B cell (primary cell): ENCODE data around the gene GABPB1. TPM values are rescaled to one million over a fixed set of nuclear protein-coding genes. Genes with fewer than 3 reads are reported as not detected.

Source experiments
- ATAC-seq: fragments of 200-7000 bp; cut with Tn5 transposase; one replicate; pipeline ENCODE4 v1.10.0; 2021; ENCODE audit warnings: low read depth, mild to moderate bottlenecking, moderate number of reproducible peaks, moderate library complexity
- CTCF ChIA-PET: fragments of 350-600 bp; sonication (Branson Sonifier 250); formaldehyde crosslinking; loops from one replicate; lab custom pipeline; 2021; ENCODE audit warnings: antibody characterized with exemption, inconsistent platforms; lab: Charles Lee
- POLR2A ChIA-PET: fragments of 350-600 bp; sonication (Branson Sonifier 250); formaldehyde crosslinking; loops from one replicate; lab custom pipeline; 2021; ENCODE audit warnings: antibody characterized with exemption; lab: Charles Lee
- DNase-seq: peaks from one replicate; pipeline ENCODE4 v3.0.0; 2013
- H2AFZ ChIP-seq: 2 replicates; pipeline ENCODE4 v1.6.1; 2012; ENCODE audit warnings: mild to moderate bottlenecking, low read depth, low read length; ENCODE audit not compliant: insufficient read depth, poor library complexity, severe bottlenecking
- H3K27ac ChIP-seq, 2 donors: 1 replicate in 1 of 2; 2 replicates in 1 of 2; pipeline ENCODE4 v1.5.1; 2012 to 2013; ENCODE audit warnings: low read length in 2 of 2, mild to moderate bottlenecking in 2 of 2, moderate library complexity in 1 of 2
- H3K27me3 ChIP-seq, 4 experiments: fragments of 200-600 bp in 1 of 4; sonication (generic) in 1 of 4; replicated peaks in 1 of 4; 1 replicate in 2 of 4; 2 replicates in 2 of 4; pipeline versions ENCODE4 v1.6.1 to v1.7.0; 2013 to 2016; ENCODE audit warnings: low read length in 3 of 4, mild to moderate bottlenecking in 2 of 4, mixed read lengths in 1 of 4, moderate library complexity in 1 of 4; ENCODE audit not compliant: insufficient read depth in 4 of 4, control insufficient read depth in 3 of 4; ENCODE audit errors: control extremely low read depth in 1 of 4
- H3K36me3 ChIP-seq, 2 experiments: replicated peaks in 1 of 2; 1 replicate in 1 of 2; 2 replicates in 1 of 2; pipeline versions ENCODE4 v1.6.1 to v1.7.1; 2013; ENCODE audit warnings: low read length in 1 of 2; ENCODE audit not compliant: insufficient read depth in 2 of 2, control insufficient read depth in 1 of 2; ENCODE audit errors: control extremely low read depth in 1 of 2, extremely low read depth in 1 of 2
- H3K4me1 ChIP-seq, 2 donors: fragments of 200-600 bp in 1 of 2; sonication (generic) in 1 of 2; 1 replicate in 1 of 2; 2 replicates in 1 of 2; pipeline versions ENCODE4 v1.5.1 to v1.6.1; 2013 to 2017; ENCODE audit warnings: low read length in 2 of 2; ENCODE audit not compliant: control insufficient read depth in 2 of 2, insufficient read depth in 2 of 2
- H3K4me2 ChIP-seq: replicated peaks from 2 replicates; pipeline ENCODE3; 2012; ENCODE audit warnings: mild to moderate bottlenecking, low read depth, low read length; ENCODE audit not compliant: poor library complexity, severe bottlenecking
- H3K4me3 ChIP-seq, 5 experiments: fragments of 200-600 bp in 1 of 5; sonication (generic) in 1 of 5; 1 replicate in 3 of 5; 2 replicates in 2 of 5; pipeline versions ENCODE4 v1.5.1 to v1.7.0; 2011 to 2016; ENCODE audit warnings: low read length in 4 of 5, mild to moderate bottlenecking in 4 of 5, low read depth in 2 of 5, control low read depth in 1 of 5, moderate library complexity in 1 of 5; ENCODE audit not compliant: insufficient read depth in 1 of 5; ENCODE audit errors: control extremely low read depth in 1 of 5, extremely low read depth in 1 of 5
- H3K79me2 ChIP-seq: fragments of 200-600 bp; sonication (generic); one replicate; pipeline ENCODE4 v1.6.0; 2016; ENCODE audit warnings: low read length; ENCODE audit not compliant: control insufficient read depth, insufficient read depth
- H3K9ac ChIP-seq: fragments of 200-600 bp; sonication (generic); 2 replicates; pipeline ENCODE4 v1.6.1; 2017; ENCODE audit warnings: mild to moderate bottlenecking, low read length, moderate library complexity
- H3K9me3 ChIP-seq, 3 donors: one replicate each; pipeline versions ENCODE4 v1.6.1 to v1.7.1; 2013; ENCODE audit warnings: low read length in 2 of 3; ENCODE audit not compliant: control insufficient read depth in 2 of 3, insufficient read depth in 1 of 3; ENCODE audit errors: control extremely low read depth in 1 of 3
- H4K20me1 ChIP-seq: 2 replicates; pipeline ENCODE4 v1.6.0; 2012; ENCODE audit warnings: mild to moderate bottlenecking, low read length; ENCODE audit not compliant: insufficient read depth, control insufficient read depth, poor library complexity, severe bottlenecking
- H3K27ac Mint-ChIP-seq: one replicate; pipeline ENCODE4 v1.8.0; 2021; ENCODE audit warnings: mixed read lengths
- H3K27me3 Mint-ChIP-seq: one replicate; pipeline ENCODE4 v1.8.0; 2021; ENCODE audit warnings: mixed read lengths
- H3K4me1 Mint-ChIP-seq: one replicate; pipeline ENCODE4 v1.8.0; 2021; ENCODE audit warnings: mixed read lengths
- H3K4me3 Mint-ChIP-seq: one replicate; pipeline ENCODE4 v1.8.0; 2021; ENCODE audit warnings: mixed read lengths
- H3K9me3 Mint-ChIP-seq: one replicate; pipeline ENCODE4 v1.8.0; 2022; ENCODE audit warnings: mixed read lengths; ENCODE audit not compliant: insufficient read depth
- CTCF ChIP-seq: fragments of 200-600 bp; IDR thresholded peaks from one replicate; pipeline ENCODE4 v1.8.0; 2022; ENCODE audit warnings: antibody characterized with exemption, mild to moderate bottlenecking
- EZH2 ChIP-seq: IDR thresholded peaks from 2 replicates; pipeline ENCODE4 v1.6.1; 2012; ENCODE audit warnings: borderline replicate concordance, low read depth, mild to moderate bottlenecking, moderate library complexity, low read length; ENCODE audit not compliant: insufficient read depth, poor library complexity, severe bottlenecking
- WGBS: methylation state at CpG from one replicate; pipeline ENCODE4 v1.1.5; 2013; ENCODE audit warnings: missing lambda C conversion rate; ENCODE audit not compliant: insufficient coverage; 5-methylcytosine and 5-hydroxymethylcytosine counted together
- intact Hi-C: fragments of 100-400 bp; cut with micrococcal nuclease; formaldehyde crosslinking; loops from one replicate; pipeline ENCODE4 v1.10.0; 2022
- polyA plus RNA-seq: library from polyadenylated mRNA; depleted of rRNA; stranded (reverse); fragments of >200 nt; gene quantifications from 2 replicates; pipeline ENCODE4 v1.2.3, GENCODE V29; 2012
- total RNA-seq, 2 donors: library from RNA; stranded (reverse); fragments of 120-200 nt in 1 of 2; gene quantifications; 1 replicate in 1 of 2; 2 replicates in 1 of 2; pipeline versions ENCODE4 v1.2.3 to v1.2.4, GENCODE V29; 2013 to 2022

Gene GABPB1
- total and polyA plus RNA-seq, 2 donors (not counting 1 experiment from before 2014, with no cell fraction given): 24.1 to 37.1 TPM

DNA sequence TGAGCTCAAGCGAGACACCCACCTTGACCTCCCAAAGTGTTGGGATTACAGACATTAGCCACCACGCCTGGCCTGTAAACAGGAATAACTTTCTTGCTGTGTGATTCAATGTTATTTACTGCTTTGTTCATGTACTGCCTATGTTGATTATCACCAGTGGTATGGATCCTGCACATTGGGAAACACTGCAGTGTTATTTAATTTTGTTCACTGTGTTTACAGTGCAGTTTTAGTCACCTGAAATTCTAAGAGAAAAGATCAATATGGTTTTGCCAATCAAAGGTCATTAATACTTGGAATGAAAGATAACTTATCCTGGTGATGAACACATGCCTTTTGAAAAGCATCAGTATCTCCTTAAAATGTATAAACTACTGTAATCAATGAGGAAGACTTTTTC lies 8.6 kb upstream of the GABPB1 start:
- Histone ChIP-seq H3K9ac (no peak overlapping the region), H2AFZ (no peak overlapping the region), H3K4me3 (no peak overlapping the region), H3K36me3 (peaks cover 0 to 23% of the 10 kb centered on the region in 2 experiments), H3K27ac (no peak overlapping the region), H3K79me2 (peaks cover 35% of the 10 kb centered on the region), H3K4me1 (peaks cover 12 to 13% of the 10 kb centered on the region in 2 donors), H3K4me2 (no peak overlapping the region), H3K27me3 (no peaks in the 10 kb centered on the region), H4K20me1 (no peaks in the 10 kb centered on the region), H3K9me3 (no peaks in the 10 kb centered on the region)
- CTCF ChIA-PET: interaction anchor here (1.0 kb wide), 1 partner anchor 122 kb away, joined by 3 read pairs; no protein-coding TSS in a partner anchor
- H3K27ac Mint-ChIP-seq: peak overlapping the region; percentile 20
- TF ChIP-seq CTCF (no peak), EZH2 (no peak)
- peaks cover 33% of the 10 kb centered on the region for H3K4me1 Mint-ChIP-seq
- ATAC-seq (no peak), DNase-seq (no peak)
- H3K4me3 Mint-ChIP-seq: no peak overlapping the region
- POLR2A ChIA-PET: no interaction called here
- intact Hi-C loops: no loop called here
- H3K27me3 Mint-ChIP-seq: no peaks in the 10 kb centered on the region
- WGBS: no CpG with 5 or more reads among the region's 2 CpGs
- no peaks in the 10 kb centered on the region for H3K9me3 Mint-ChIP-seq

DNA sequence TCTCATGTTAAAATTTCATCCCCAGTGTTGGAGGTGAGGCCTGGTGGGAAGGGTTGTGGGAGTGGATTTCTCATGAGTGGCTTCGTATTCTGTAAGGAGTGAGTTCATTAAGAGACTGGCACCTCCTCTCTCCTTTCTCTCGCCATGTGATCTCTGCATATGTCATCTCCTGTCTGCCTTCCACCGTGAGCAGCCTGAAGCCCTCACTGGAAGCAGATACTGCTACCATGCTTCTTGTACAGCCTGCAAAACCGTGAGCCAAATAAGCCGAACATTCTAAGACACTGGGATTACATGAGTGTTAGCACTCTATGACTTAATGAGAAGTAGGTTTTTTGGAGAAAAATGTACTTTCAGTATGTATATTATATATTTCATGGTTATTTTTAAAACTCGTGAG lies 6.8 kb upstream of the GABPB1 start:
- TF ChIP-seq CTCF: no peak
- no peak for TF ChIP-seq EZH2
- Mint-ChIP-seq H3K4me1 (peaks cover 44% of the 10 kb centered on the region), H3K27me3 (no peaks in the 10 kb centered on the region), H3K9me3 (no peaks in the 10 kb centered on the region), H3K27ac (no peak overlapping the region), H3K4me3 (no peak overlapping the region)
- Histone ChIP-seq H3K27me3 (no peaks in the 10 kb centered on the region), H3K4me1 (peaks cover 22% of the 10 kb centered on the region in 2 donors), H3K36me3 (peaks cover 0 to 27% of the 10 kb centered on the region in 2 experiments), H3K4me2 (no peak overlapping the region), H3K9me3 (no peaks in the 10 kb centered on the region), H3K27ac (no peak overlapping the region), H3K4me3 (no peak overlapping the region), H4K20me1 (no peaks in the 10 kb centered on the region), H3K79me2 (peaks cover 43% of the 10 kb centered on the region), H3K9ac (no peak overlapping the region), H2AFZ (no peak overlapping the region)
- WGBS: no CpG with 5 or more reads among the region's 6 CpGs
- no peak for ATAC-seq
- ChIA-PET CTCF (no interaction called here), POLR2A (no interaction called here)
- DNase-seq: no peak
- intact Hi-C loops: no loop called here
